DND-41 (cell line): ENCODE results near the gene AOC2.
"Not testable (repeated sequence)": the region's sequence is repeated elsewhere in the genome, so short reads cannot be mapped to it uniquely, and the experiment has no call there.

Experiments used
- EZH2 ChIP-seq: IDR thresholded peaks from 3 replicates; pipeline ENCODE4 v1.6.1; 2012; ENCODE audit warnings: borderline replicate concordance, low read depth, mild to moderate bottlenecking, moderate library complexity, low read length, inconsistent platforms; ENCODE audit not compliant: severe bottlenecking
- TF ChIP-seq, protein P1 (sequence below): IDR thresholded peaks from 2 replicates; pipeline ENCODE4 v1.5.1; 2012; ENCODE audit warnings: borderline replicate concordance, low read length, moderate library complexity, mild to moderate bottlenecking; ENCODE audit not compliant: poor library complexity, severe bottlenecking; ENCODE audit errors: extremely low read depth

- TF ChIP-seq, protein P1, sequence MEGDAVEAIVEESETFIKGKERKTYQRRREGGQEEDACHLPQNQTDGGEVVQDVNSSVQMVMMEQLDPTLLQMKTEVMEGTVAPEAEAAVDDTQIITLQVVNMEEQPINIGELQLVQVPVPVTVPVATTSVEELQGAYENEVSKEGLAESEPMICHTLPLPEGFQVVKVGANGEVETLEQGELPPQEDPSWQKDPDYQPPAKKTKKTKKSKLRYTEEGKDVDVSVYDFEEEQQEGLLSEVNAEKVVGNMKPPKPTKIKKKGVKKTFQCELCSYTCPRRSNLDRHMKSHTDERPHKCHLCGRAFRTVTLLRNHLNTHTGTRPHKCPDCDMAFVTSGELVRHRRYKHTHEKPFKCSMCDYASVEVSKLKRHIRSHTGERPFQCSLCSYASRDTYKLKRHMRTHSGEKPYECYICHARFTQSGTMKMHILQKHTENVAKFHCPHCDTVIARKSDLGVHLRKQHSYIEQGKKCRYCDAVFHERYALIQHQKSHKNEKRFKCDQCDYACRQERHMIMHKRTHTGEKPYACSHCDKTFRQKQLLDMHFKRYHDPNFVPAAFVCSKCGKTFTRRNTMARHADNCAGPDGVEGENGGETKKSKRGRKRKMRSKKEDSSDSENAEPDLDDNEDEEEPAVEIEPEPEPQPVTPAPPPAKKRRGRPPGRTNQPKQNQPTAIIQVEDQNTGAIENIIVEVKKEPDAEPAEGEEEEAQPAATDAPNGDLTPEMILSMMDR: not testable (repeated sequence)
- TF ChIP-seq EZH2: not testable (repeated sequence)
Observed at GRCh38 chr17:42873932-42874695, 29.7 kb downstream of the AOC2 start.
